Astrocyte (in vitro differentiated cells and primary cell): ENCODE measurements around the gene SMAD1.

ENCODE experiments used
- CTCF ChIP-seq: IDR thresholded peaks from 2 replicates; pipeline ENCODE4 v1.5.1; 2011; ENCODE audit warnings: low read depth, mild to moderate bottlenecking, inconsistent platforms, low read length, moderate library complexity; ENCODE audit not compliant: insufficient read depth
- EZH2 ChIP-seq: IDR thresholded peaks from 2 replicates; pipeline ENCODE4 v1.6.1; 2012; ENCODE audit warnings: mild to moderate bottlenecking, low read length, inconsistent platforms; ENCODE audit not compliant: insufficient read depth

DNA sequence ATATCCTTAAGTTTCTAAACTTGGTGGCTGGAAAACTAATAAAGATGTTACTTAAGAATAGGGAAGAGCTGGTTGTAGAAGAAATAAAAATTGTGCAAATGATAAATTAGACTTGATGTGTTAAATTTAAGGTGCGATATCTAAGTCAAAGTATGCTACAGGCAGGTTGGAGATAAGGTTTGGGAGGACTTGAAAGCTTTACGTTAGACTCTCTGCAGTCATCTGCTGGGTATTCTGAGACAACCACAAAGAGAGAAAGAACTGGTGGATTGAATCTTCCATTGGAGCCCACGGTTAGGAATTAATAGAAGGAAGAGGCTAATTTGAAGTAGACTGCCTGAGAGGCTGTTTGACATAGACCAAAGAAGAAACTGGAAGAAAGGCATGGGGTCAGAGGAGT is 7.9 kb downstream of the SMAD1 start:
- TF ChIP-seq CTCF, result no peak
- TF ChIP-seq EZH2, result no peak
